Embryonic facial prominence (tissue), 1 donor: ENCODE measurements around the gene GIGYF1.

Source experiments
- DNase-seq: peaks from one replicate; pipeline ENCODE4 v3.0.0-alpha.2; 2016; ENCODE audit errors: extremely low spot score

Gene GIGYF1

DNA sequence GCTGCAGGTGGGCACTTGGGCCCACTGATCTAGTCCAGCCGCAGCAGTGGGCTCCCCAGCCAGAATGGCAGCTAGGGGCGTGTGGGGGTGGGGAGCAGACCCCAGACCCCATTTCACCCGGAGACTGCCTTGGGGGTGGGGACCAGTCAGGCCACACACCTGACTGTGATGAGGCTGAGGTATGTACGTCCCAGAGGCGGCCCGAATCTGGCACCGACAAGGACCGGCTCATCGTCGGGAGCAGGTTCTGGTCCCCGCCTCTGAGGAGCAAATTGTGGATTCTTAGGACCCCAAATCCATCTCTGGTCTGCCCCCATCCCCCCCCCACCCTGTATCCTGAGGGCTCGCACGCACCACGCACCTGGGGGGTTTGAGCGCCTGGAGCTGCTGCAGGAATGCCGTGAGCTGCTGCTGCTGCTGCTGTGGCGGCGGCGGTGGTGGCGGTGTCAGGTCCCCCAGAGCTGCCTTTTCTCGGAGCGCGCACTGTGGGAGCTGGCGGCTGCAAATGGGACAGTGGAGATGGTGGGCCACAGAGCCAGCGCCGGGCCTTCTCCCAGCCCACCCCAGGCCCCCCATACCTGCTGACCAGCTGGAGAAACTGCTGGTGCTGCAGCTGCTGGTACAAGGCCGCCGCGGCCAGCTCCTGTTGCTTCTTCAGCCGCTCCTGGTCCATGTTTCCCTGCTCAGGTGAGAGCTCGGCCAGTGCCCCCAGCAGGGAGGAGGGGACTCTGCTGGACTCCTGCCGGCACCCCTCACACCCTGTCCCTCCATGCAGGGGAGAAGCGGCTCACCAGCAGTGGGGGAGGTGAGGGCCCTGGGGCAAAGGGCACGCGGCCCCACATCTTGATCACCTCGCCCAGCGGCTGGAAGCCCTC, 10.2 kb downstream of the GIGYF1 start:
- DNase-seq = no peak

DNA sequence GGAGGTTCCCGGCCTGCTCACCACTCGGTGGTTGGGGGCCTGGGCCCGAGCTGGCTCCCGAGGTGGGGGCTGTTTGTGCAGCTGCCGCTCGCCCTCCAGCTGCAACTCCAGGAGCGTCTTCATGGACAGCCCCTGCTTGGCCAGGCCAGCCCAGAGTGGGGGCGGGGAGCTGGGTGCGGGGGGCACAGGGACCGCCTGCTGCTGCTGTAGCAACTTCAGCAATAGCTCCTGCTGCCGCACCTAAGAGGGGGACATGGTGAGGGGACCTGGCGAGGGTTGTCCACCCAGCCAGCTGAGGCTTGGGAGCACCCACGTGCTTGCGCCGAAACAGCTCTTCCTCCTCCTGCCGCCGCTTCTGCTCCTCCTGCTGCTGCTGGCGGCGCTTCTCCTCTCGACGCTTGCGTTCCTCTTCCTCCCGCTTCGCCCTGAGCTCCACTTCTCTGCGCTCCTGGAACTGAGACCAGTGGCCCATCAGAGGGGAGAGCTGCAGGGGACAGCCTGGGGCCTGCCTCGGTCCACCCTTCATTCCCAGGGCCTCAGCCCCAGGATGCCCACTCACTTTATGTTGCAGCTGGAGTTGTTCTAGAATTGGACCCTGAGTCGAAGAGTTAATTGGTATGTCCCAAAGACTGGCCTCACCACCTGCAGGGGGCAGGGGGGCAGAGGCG, 10.9 kb downstream of the GIGYF1 start:
- DNase-seq = no peak

DNA sequence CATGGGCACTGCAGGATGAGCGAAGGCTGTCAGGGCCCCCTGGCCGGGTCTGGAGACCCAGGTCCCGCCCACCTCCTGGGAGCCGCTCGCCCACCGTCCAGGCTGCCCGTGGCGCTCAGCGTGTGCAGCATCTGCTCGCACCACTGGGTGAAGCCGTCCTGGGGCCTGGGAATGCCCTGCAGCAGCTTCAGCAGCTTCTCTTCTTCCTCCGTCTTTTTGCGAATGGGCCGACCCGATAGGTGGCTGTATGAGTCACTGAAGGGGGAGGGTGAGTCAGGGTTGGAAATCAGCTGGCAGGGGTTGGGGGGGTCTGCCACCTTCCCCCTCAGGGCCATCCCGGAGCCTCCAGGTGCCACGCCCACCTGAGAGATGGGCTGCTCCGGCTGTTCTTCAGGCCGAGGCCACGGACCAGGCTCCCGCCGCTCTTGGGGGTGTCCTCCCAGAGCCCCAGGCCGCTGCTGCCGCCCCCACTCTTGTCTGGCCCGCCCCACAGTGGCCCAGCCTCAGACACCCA, 11.8 kb downstream of the GIGYF1 start:
- no peak for DNase-seq

DNA sequence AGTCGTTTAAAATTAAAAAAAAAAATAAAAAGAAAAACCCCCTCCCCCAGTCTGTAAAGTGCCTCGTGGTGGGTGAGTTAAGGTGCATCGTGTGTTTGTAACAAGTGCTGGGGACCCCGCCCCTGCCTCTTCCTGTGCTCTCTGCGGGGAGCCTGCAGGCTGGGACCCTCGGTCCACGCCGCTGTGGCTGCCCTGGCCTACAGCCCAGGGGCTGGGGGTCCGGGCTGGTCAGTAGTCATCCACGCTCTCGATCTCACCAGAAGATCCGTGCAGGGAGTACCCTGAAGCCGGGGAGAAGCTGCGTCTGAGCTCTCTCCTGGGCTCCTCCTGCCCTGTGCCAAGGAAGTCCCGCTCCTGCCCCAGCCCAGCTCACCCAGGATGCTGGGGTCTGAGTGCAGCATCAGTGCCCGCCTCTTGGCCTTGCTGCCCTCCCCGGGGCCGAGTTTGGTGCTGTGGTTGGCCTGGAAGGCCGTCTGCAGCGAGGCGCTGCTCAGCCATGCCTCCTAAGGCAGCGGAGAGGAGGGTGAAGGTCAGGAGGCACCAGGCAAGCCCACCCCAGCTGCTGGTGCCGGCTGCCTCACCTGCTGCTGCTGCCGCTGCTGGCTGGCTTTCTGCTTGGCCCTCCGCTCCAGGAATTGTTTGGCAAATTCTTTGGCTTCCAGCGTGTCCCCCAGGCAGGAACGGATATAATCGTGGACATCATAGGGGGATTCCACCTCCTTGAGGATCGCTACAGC, 12.4 kb downstream of the GIGYF1 start:
- DNase-seq = no peak

DNA sequence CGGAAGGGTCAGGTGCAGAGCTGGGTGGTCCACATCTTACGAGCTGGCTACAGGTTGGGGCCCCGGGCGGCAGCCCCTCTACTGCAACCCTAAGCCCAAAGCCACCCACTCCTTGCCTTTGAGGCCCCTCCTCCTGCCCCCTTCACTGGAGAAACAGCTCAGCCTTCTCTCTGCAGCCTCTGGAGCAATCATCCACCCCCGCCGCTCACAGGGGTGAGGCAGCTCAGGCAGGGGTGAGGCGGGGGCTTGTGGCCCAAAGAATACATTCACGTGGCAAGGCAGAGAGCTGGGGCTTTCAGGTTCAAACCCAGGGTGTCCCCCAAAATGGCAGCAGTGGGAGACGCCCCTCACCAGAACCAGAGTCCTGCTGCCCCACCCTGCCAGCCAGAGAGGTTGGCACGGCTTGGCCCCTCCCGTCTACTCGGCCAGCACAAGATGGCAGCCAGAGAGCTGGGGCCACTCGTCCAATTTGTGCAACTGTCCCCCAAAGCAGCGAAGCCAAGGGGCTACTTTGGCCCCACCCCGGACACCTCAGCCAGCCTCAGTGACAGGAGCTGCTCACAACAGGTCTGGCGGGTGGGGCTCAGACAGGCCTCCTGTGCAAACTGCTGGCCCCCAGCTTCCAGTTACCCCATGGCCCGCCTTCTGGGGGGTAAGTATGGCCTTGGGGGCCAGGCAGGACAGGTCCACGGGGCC, 13.3 kb downstream of the GIGYF1 start:
- DNase-seq = no peak

DNA sequence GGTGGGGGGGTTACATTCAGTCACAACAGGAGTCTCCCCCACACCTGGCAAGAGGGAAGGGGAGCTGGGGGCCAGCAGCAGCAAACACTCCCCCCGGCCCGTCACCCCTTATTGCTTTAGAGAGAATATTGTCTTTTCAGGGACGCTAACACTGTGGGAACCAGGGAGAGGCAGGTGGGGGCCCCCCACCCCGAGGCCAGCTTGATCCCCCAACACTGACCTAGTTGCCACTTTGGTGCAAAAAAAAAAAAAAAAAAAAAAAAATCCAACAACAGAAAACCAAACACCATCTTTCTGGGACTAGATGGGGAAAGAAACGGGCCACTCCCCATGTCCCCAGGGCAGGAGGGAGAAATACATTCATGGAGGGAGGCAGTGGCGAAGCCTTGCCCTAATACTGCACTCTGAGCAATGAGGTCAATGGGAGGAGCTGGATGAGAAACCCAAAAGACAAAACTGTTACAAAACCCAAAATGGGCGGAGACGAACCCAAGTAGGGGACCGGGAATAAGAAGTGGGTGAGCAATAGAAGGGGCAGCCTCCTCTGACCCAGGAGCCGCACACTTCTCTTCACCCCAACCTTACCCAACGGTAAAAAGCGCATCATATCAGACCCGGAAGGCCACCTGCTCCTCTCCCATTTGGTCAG, 14.0 kb downstream of the GIGYF1 start:
- DNase-seq = no peak

DNA sequence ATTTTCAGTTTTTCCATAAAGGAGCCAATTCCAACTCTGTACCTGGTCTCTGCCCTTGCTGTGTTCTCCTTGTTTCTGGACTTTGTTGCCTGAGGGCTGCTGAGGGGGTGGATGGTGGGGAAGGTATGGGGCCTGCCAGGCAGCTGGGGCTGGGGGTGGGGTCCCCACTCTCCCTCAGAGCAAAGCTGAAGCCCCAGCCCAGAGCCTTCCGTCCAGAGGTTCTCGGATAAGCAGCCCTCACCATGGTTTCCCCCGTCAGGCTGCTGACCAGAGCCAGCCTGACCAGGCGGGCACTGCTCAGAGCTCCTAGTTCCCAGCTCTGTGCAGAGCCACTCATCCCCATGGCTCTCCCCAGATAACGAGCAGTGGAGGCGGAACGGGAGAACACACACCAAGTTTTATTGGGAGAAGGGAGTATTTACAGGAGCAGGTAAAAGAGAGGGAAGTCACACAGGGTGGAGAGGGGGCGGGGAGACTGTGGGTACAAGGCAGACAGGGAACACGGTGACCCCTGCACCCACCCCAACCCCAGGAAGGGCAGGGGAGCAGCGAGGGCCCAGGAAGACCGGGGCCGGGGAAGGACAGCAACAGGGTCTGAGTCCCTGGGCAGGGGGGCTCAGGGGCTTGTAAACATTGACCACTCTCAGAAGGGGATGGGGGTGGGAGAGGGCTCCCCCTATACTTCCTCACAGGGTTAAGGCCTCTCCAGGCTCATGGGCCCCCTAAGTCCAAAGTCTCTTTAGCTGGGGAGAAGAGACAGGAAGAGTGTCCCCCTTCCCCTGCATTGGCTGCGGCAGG, 14.7 kb downstream of the GIGYF1 start:
- DNase-seq = no peak

DNA sequence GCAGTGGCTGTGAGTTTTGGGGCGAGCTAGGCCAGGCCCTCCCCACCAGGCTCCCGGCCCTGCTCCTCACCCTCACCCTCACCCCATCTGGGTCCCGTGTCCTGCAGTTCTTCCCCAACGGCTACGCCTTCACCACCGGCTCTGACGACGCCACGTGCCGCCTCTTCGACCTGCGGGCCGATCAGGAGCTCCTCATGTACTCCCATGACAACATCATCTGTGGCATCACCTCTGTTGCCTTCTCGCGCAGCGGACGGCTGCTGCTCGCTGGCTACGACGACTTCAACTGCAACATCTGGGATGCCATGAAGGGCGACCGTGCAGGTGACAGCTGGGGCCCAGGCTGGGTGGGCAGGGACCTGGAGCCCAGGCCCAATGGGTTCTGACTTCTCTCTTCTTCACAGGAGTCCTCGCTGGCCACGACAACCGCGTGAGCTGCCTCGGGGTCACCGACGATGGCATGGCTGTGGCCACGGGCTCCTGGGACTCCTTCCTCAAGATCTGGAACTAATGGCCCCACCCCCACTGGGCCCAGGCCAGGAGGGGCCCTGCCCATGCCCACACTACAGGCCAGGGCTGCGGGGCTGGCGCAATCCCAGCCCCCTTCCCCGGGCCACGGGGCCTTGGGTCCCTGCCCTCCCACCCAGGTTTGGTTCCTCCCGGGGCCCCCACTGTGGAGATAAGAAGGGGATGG, 15.6 kb downstream of the GIGYF1 start:
- no peak for DNase-seq

DNA sequence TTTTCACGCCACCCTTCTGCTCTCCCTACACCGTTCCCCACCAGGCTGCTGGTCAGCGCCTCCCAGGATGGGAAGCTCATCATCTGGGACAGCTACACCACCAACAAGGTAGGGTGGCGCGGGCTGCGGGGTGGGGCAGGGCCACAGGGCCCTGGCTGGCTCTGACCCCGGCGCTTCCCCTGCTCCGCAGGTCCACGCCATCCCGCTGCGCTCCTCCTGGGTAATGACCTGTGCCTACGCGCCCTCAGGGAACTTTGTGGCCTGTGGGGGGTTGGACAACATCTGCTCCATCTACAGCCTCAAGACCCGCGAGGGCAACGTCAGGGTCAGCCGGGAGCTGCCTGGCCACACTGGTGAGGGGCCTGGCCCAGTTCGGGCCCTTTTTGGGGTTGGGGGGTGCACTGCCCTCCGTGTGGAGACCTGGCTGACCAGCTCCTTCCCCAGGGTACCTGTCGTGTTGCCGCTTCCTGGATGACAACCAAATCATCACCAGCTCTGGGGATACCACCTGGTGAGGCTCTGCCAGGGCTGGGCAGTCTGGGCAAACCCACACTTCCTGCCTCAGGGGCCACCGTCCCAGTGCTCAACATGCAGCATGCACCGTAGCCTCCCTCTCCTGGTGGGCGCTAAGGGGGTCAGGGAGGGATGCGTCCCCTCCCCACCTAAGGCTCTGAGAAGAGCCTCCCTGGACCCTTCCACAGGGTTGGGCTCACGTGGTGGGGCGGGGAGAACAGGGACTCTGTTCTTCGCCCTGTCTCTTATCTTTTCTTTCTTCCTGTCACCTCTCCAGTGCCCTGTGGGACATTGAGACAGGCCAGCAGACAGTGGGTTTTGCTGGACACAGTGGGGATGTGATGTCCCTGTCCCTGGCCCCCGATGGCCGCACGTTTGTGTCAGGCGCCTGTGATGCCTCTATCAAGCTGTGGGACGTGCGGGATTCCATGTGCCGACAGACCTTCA, 16.5 kb downstream of the GIGYF1 start:
- DNase-seq = no peak

DNA sequence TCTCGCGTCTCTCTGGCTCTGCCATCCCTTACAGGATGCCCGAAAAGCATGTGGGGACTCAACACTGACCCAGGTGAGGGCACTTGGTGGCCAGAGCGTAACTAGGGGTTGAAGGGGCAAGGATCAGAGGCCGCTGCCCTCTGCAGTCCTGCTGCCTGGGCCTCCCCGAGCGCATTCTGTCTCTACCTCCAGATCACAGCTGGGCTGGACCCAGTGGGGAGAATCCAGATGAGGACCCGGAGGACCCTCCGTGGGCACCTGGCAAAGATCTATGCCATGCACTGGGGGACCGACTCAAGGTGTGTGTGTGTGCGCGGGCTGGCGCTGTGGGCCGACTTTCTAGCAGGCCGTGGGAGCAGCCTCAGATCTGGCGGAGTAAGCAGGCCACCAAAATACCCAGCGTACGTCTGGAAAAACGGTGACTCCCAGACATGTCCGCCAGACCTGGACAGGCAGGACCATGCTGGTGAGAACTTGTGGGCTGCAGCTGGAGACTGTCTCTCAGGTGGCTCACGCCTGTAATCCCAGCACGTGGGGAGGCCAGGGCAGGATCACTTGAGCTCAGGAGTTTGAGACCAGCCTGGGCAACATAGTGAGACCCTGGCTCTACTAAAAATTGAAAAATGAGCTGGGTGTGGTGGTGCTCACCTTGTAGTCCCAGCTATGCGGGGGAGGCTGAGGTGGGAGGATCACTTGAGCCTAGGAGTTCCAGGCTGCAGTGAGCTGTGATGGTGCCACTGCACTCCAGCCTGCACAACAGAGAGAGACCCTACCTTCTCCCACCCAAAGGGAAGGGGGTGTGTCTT, 17.3 kb downstream of the GIGYF1 start:
- no peak for DNase-seq

DNA sequence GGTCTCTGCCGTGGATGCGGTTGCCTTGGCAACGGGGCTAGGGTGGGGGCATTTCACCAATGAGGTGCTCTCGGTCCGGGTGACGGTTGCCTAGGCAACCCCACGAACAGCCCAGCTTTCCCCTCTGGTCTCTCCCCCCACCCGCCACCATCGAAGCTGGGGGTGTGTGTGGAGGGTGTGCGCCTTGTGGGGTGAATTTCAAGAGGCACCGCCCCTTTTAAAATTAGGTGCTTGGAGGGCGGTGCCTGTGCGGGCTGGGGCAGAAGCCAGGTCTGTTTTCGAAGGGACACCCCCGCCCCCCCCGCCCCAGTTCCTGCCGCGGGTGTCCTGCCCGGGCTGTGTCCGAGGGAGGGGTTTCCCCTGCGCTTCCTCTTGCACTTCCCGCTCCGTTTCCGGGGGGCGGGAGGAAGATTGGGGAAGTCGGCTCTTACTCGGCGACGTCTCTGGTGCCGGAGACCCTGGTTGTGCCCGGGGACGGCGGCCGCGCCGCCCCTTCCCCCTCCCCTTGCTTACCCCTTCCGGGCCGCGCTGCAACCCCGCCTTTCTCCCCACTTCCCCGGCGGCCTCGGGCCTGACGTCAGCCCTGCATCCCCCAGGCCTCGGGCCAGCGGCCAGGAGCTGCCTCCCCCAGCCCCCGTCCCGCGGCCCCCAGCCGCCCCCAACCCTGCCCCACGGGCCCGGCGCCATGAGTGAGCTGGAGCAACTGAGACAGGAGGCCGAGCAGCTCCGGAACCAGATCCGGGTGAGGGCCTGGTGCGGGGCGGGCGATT, 18.3 kb downstream of the GIGYF1 start:
- DNase-seq = peak; percentile 59

DNA sequence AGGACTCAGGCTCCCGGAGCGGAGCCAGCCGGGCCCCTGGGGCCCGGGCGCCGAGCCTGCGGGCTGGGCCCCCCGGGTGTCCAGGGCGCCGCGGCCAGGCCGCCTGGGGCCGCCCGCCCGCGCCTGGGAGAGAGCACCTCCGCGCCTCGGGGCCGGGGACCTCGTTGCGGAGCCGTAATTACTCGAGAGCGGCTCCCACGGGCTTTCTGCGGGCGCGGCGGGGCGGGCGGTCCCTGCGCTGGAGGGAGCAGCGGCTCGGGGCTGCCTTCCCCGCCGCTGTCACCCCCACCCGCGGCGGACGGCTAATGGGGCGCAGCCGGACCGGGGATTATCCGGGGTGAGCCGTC, 19.0 kb downstream of the GIGYF1 start:
- no peak for DNase-seq

DNA sequence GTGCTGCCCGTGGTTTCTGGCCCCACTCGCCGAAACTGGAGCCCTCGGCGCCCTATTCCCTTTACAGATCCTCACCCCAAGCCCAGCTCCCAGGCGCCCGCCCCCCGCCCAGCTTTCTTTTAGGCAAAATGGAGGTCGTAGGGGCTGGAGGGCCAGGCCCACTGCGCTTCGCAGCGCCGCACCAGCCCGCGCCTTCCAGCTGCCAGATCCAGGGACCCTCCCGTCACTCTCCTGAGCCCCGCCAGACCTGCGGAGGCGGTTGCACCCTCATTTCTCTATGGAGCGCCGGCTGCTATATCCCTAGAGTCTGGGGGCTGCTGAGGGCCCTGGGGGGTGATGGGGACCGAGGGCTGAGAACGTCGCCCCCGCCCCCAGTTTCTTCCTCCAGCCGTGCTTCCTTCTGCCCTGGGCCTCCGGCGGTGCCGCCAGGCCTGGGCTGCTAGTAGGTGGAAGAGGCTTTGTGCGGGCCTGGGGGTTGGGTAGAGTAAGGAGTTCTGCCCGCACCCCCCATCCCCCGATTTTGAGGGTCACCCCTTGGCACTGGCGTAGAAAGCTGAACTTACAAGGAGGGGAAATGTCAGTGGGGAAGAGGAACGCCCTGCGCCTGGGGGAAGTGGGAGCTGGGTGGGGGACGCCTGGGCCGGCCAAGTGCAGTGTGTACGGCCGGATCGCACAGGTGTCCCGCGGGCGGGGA, 19.5 kb downstream of the GIGYF1 start:
- no peak for DNase-seq

DNA sequence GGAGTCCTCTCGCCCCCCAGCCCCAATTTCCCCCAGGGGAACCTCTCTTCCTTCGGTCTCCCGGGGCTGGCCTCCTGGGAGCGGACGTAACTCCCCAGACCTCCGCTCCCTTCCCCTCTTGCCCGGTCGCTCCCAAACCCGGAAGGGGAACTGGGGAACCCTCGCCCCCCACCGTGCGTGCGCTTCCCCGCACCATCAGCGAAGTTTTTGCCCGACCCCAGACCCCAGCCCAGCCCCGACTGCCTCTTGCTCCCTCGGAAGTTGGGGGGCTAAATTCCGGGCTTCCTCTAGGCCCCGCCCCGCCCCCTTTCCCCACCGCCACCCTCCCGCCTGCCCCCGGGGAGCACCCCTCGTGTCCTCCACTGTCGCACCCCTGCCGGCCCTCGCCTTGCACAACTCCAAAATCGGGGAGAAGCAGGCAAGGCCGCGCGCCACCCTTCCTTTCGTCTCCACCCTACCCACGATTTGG, 20.1 kb downstream of the GIGYF1 start:
- DNase-seq = no peak

DNA sequence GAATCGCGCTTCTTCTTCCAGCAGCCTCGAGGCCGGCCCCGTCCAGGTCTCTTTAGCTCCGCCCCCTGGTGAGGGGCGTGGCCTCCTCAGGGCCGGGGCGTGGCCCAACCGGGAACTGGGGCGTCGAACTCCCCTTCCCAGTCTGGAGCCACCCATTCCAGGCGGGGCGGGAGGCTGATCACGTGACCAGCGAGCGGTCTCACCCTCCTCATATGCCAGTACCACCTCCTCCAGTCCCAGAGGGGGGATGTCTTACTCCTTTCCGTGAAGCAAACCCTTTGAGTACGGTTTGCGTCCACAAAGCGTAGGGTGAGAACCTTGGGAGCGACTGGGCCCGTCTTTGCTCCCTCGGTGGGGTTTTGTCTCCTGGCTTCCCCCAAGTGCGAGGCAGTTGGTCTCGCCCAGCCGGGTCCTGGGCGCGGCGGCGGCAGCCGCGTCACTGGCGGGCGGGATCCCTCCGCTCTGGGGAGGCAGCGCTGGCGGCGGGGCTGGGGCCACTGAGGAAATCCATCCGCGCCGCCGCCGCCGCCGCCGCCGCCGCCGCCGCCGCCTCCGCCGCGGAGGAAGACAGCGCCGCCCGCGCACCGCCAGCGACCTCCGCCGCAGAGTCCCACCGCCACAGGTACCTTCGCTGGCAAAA, 20.6 kb downstream of the GIGYF1 start, which contains the start of gene GNB2:
Gene GNB2, plus strand, starts transcription at position 439 of the 640 bp plus-strand sequence. CDS start 2,526 bp downstream, outside the sequence.
- DNase-seq = peak; percentile 96
